Inferior parietal cortex (tissue), 1 donor: Measurements from ENCODE around the gene KRT9.
"Not testable (repeated sequence)": the region's sequence is repeated elsewhere in the genome, so short reads cannot be mapped to it uniquely, and the experiment has no call there.

Experiments
- DNase-seq: peaks from one replicate; pipeline ENCODE4 v3.0.0-alpha.2; 2016; ENCODE audit errors: extremely low spot score

KRT9 gene

DNA sequence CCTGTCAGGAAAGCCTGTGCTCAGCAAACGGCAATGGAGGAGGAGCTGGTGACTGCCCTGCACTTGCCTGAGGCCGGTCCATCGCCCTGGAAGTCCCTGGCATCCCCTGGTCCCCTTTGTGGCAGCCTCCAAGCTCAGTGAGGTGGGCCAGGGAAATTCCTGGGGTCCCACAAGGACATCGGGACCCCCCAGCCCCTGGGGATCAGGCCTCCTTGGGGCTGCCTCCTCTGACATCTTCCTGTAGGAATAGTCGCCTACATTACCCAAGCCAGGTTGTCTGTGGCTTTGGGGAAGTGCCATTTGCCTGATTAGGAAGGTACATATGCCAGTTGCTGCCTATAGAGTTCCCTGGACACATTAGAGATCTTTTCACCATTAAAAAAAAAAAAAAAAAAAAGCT is 7.1 kb upstream of the KRT9 start:
- DNase-seq = no peak

DNA sequence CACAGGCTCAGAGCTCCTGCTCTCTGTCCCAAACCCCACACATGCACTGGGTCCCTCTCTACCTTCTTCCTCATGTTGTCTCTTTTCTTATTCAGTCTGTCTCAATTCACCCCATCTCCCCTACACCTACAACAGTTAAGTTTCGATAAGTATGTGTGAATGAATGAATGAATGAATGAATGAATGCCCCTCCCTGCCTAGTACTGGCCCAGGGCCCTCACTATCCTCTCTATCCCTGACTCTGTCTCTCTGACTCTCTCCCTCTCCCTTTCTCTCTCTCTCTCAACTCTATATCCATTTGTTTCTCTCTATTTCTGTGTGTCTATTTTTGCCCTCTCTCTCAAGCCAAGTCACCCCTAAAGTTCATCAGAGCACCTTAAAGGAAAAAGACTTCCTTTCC is 6.7 kb upstream of the KRT9 start:
- no peak for DNase-seq

DNA sequence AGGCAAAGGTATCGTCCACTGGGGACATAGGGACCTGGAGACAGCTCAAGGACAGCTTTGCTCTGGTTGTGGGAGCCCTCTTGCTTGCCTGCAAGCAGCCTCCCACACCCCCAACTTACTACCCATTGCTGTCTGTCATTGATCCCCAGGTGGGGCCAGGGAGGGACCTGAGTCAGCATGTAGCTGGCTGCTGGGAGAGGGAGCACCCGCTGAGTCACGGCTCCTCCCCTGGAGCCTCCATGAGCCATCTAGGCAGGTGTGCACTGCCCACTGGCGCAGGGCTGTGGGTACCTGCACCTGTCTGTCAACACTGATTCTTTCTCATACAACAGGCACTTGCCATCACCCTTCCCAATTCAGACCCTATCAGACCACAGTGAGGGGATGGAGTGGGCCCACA is 4.9 kb upstream of the KRT9 start:
- not testable (repeated sequence) for DNase-seq

DNA sequence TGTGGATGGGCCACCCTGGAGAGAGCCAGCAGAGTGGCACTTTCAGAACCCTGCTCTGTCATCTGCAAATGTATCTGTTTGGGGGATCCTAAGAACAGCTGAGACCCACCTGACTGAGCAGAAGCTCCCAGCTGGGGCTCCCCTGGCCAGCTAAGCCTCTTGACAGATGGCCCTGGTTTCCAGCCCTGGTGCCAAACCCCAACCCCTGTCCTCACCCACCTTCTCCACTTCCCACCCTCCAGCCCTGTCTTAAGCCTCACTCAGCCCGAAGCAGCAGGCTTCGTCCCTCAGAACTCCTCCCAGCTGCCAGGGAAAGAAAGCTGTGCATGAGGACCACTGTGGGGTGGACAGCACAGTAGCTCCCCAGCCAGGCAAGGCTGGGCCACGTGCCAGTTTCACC is 3.5 kb upstream of the KRT9 start:
- DNase-seq = no peak

DNA sequence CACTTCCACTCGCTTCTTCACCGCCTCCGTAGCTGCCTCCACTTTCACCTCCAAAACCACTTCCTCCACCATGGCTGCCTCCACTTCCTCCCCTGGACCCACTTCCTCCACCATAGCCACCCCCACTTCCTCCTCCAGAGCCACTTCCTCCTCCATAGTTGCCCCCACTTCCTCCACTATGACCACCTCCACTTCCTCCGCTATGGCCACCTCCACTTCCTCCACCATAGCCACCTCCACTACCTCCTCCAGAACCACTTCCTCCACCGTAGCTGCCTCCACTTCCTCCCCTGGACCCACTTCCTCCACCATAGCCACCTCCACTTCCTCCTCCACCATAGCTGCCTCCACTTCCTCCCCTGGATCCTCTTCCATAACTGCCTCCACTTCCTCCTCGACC is 4.5 kb downstream of the KRT9 start:
- DNase-seq = no peak

DNA sequence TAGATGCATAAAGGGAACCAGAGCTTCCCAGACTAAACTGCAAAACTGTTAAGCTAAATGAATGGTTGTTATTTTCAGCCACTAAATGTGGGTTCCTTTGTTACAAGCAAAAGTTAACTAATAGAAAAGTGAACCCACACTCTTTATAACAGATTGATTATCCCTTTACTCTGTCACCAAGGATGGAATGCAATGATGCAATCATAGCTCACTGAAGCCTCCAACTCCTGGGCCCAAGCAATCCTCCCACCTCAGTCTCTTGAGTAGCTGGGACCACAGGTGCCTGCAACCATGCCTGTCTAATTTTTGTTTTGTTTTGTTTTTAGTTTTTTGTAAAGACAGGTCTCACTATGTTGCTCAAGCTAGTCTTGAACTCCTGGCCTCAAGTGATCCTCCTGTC is 6.5 kb downstream of the KRT9 start:
- DNase-seq = no peak

DNA sequence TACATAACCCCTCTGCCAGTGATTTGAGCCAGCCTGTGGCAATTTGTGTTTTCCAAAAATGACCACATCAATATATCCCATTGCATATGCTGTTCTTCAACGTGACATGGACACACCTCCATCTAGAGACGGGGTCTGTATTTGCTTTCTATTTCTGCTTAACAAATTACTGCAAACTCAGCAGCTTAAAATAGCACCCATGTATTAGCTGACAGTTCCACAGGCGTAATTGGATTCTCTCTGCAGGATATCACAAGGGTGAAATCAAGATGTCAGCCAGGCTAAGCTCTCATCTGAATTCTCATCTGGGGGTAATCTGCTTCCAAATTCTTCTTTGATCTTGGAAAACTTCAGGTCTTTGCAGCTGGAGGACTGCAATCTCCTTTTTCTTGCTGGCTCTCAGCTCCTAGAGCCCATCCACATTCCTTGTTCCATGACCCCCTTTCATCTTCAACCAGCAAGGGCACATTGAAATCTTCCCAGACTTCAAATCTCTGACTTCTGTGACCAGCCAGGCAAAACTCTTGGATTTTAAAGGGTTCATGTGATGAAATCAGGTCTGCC is 8.2 kb downstream of the KRT9 start:
- no peak for DNase-seq

DNA sequence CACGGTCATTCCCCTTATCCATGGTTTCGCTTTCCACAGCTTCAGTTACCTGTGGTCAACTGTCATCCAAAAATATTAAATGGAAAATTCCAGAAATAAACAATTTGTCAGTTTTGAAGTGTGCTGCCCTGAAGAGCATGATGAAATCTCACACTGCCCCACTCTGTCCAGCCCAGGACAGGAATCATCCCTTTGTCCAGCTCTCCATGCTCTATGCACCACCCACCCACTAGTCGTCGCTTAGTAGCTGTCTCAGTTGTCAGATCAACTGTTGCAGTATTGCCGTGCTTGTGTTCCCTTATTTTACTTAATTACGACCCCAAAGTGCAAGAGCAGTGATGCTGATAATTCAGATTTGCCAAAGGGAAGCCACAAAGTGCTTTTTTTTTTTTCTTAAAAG is 10.3 kb downstream of the KRT9 start:
- DNase-seq = no peak

DNA sequence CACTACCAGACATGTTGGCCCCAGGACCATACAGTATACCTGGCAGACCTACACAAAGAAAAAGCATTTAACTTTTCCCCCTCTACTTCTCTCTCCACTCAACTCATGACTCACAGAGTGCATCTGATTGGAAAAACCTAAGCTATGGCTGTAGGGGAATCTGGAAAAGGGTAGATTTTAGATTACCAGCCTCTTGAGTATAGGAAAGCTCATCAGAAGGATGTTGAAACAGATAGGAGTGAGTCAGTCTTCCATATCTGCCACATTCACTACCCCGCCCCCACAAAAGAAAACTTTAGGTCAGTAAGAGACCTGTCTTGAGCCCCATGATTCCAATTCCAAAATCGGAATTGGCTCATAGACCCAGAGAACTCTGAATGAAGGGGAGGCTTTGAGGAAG is 12.3 kb downstream of the KRT9 start:
- DNase-seq = no peak

DNA sequence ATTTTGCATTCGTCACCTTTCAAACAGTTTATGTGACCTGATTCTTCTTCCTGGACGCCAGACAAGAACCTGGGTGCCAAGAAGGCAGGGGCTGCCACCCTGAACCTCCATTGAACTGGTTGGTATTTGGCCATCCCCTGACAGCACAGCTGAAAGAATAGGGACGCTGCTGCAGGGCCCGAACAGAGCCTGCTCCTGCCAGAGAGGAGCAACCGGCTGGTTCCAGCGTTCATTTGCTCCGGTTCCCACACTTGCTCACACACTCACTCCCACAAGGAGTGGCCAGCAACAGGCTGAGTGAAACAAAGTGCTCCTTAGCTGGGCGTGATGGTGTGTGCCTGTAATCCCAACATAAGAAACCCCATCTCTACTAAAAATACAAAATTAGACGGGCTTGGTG is 14.9 kb downstream of the KRT9 start:
- DNase-seq = no peak

DNA sequence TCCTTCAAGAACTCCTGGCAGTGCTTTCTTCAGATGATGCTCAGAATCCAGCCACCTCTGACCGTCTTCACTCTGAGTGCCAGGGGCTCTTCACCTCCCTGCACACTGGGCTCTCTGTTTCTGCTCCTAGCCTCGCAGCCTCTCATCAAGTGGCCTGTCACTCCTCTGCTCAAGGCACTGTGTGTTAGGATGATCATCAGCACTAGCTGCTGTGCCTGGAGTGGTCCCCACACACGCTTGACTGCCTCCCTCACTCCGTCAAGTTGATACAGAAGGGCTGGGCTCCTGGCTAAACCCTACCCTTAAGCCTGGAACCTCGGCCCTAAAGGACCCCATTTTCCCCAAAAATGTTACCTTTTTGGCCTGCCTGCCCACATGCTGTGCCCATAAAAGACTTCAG is 15.6 kb downstream of the KRT9 start:
- no peak for DNase-seq

DNA sequence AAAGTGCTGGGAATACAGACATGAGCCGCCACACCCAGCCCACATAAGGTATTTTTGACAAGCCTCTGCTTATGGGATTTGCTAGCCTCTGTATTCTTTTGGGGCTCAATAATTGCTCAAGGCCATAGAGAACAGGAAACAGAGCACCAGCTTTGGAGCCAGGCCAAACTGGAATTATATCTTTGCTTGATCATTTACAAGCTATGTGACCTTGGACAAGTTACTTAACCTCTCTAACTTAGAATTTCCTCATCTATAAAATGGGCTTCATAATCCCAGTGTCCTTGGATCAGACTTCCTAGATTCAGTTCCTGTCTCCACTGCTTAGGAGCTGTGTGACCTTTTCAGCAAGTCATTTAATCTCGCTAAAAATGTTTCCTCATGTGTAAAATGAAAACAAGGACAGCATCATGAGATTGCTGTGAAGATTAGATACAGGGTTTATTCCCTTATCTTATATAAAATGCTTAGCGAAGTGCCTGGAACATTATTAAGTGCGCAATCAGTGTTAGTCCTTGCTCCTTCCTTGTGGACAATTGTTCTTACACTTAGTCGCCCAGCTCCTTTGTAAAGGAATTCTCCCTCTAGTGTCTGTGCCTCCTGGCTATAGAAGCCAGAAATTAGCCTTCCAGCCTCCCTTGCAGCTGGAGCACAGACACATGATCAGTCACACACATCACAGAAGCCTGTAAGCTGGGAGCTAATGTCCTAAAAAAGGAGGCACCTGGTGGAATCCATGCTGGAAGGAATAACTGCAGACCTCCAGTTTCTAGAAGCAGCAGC is 16.6 kb downstream of the KRT9 start:
- no peak for DNase-seq

DNA sequence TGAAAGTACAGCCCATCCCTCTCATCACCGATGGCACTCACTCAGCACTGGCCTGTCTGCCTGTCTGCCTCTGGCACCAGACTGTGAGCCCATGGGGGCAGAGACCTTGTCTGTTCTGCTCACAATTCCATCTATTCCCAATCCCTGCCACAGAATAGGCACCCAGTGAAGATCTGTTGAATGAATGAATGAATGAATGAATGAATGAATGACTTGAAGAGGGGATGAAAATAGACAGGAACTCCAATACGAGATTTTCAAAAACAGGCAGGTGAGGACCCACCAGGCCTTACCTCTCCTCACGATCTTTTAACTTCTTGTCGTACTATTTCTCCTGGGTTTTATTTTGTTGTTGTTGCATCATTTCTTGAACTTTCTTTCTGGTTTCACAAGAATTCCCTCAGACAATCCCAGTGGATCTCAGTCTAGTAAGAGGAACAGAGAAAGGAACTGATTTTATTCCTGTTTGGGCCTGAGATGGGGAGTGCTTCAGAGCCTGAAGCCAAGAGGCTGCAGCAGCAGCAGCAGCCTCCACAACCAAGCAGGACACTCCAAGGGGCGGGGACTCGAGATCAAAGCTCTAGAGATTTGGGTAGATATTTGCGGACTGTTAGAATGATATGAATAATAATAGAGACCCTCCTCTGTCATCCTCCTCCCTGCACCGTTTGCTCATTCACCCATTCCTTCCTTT is 17.7 kb downstream of the KRT9 start:
- no peak for DNase-seq

DNA sequence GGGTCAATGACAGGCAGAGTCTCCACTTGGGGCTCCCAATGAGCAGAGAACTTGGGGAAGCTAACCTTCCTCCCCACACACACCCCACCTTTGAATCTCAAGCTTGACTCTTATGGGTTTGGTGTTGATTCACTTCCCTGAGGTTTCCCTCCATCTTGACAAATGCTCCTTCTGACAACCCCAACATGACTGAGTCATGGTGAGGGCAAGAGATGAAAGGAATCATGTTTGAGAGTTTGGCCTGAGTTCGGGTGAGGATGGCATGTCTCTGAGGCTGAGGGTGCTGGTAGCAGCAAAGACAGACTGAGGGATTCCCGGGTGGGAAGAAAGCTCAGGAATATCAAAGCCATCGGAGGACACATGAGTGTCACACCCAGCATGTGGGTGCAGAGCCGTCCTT is 18.7 kb downstream of the KRT9 start:
- no peak for DNase-seq

DNA sequence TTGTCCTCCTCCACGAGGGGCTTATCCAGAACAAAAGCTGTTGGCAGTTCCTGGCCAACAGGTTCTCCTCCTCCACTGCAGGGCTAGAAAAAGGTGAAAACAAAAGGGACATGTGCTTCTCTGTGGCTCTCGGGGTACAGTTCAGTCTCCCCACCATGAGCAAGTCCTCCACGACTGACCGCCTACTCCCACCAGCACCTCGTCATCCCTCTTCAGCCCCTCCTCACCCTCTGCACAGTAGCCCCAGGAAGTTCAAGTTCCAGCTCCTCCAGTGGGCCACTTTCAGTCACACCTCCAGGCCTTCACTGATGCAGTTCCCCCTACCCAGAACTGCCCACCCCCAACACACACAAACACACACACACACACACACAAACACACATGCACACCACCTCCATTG is 19.4 kb downstream of the KRT9 start:
- DNase-seq = no peak

DNA sequence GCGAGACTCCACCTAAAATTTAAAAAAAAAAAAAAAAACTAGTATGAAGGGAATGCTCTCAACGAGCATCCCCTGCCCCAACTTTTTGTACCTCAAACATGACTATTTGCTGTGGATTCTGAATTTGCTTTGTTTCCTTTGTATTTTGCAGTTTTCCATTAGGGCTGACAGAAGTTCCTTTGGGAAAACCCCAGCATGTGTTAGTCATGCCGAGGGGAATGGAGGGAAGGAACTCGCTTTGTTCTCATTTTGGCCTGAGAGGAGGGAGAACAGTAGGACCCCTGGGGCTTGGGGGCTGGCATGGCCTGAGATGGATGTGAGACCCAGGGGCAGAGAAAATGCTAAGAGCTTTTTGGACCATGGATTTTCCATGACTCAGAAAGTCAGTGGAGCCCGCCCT is 20.5 kb downstream of the KRT9 start:
- DNase-seq = no peak

DNA sequence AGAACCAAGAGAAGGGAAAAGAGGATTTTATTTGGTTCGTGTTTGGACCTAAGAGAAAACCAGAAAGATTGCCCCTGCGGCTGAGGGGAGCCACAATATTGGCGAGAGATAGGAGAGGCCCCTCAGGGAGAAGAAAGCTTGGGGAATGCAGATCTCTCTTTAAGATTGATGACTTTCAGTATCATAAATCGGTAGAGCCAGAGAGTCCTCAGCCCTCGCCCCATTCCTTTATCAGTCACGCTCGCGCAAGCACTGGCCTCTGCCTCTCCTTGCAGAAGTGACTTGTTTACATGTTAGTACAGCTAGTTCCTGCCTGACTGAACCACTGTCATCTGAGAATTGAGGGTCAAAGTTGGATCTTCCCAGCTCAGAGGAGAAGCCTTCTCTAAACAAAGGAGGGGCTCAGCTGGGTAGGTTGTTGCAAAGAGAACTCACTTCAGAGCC is 22.2 kb downstream of the KRT9 start:
- no peak for DNase-seq

DNA sequence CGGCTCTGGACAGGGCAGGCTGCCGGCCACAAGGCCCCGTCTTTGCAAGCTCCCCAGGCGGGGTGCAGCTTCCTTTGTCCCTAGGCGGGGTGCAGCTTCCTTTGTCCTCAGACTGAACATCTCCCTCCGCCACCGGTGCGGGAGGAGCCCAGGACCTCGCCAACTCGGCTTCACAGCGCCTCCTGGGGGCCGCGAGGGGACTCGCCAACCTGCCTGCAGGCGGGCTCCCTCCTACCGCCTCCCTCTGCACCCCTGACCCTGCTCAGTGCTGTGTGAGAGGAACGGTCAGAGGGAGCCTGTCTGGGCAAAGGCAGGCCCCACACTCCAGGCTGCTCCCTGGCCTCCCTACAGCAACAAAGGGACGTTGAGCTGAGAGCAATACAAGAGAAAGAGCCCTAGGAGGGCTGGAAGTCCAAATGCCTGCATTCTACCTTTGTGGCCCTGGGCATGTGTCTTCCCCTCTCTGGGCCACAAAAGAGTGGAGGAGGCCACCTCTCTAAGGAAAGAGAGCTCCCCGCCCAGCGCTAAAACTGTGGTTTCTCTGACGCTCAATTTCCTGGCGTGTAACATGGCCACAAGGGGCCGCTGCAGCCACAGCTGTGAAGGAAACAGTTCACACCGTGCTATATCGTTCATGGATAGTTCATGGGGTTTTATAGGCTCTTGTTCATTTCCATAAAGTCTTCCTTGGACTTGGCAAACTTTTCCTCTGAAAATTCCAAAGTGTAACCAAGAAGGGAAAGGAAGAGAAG is 22.8 kb downstream of the KRT9 start:
- DNase-seq = peak; percentile 90

DNA sequence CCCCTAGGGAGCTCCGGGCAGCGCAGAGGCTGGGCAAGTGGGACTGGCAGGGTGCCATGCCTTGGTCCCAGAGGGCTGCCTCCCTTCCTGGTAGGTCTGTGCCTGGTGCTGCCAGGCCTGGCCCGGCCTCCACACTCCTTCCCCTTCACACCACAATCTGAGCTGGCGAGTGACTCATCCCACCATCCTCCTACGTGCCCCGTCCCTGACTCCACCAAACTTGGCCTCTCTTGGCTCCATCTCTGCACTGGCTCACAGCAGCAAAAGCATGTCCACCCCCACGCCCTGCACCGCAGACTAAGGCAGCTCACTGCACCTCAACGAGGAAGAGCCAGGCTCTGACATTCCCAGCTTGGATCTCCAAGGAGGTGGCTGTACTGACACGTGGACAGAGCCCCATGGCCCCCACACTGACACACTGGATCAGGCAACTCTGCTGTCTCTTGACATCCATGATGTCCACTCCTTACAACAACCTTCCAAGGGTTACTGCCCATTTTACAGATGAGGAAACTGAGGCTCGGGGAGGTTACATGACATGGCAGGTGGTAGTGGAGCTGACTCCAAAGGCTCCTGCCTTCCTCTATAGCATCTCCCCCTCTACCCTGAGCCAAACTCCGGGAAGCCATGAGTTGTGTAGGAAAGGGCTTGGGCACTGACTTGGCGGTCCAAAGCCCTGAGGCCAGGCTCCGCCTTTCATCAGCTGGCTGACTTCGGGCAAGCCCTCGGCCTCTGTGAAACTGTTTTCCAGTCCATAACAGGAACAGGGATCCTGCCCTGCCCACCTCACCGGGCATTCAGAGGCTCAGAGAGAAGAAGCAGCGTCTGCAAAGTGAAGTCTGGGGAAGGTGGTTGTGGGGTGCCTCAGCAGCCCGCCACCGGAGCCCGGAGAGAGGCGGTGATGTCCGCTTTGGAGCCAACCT is 23.7 kb downstream of the KRT9 start:
- DNase-seq = no peak

DNA sequence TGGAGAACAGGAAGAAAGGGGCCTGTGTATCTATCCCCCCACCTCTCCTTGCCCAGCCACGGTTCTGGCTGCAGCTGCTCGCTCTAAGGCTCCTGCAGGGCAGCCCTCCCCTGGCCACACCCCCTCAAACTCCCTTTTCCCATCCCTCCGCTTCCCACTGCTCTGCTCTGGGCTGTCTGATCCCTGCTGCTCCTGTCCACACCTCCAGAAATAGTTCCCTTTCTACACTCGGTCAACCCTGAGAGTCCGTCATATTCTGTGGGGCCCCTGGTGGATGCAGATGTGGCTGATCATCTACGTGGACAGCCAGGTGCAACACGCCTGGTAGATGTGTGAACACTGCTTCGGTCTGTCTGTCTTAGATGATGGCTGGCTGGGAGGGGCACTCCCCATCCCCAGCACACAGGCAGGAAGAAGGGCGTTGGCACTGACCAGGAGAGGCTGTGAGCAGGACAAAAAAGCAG is 24.4 kb downstream of the KRT9 start:
- DNase-seq = no peak

DNA sequence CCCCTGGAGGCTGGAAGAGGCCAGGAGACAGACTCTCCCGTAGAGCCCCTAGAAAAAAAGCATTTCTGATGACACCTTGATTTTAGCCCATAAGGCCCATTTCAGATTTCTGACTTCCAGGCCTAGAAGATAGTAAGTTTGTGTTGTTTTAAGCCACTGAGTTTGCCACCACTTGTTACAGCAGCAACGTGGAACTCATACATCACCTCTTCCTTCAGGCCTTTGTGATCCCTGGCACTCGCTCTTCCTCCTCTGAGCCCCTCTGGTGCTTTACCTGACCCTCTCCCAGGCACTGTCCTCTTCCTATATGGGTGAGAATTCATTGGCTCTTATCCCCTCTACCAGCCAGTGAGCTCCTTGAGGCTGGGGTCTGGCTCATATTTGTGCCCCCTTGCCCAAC is 25.0 kb downstream of the KRT9 start:
- DNase-seq = no peak
